Uterus (tissue), 4 donors: Measurements from ENCODE around the gene PCK2. TPM values are rescaled to one million over a fixed set of nuclear protein-coding genes. Genes with fewer than 3 reads are reported as not detected.

Source experiments
- DNase-seq, 2 donors: peaks; one replicate each; pipeline ENCODE4 v3.0.0-alpha.2; 2019 to 2020
- H3K27ac ChIP-seq, 2 donors: fragments of 200-600 bp; sonication (generic); 1 replicate in 1 of 2; 2 replicates in 1 of 2; pipeline ENCODE4 v1.5.1; 2016 to 2018
- H3K27me3 ChIP-seq, 2 donors: fragments of 200-600 bp; sonication (generic); one replicate each; pipeline ENCODE4 v1.5.1; 2018 to 2019; ENCODE audit warnings: control low read depth in 1 of 2
- H3K36me3 ChIP-seq, 2 donors: fragments of 200-600 bp; sonication (generic); one replicate each; pipeline ENCODE4 v1.5.1; 2019; ENCODE audit warnings: control low read depth in 1 of 2
- H3K4me1 ChIP-seq, 2 donors: fragments of 200-600 bp; sonication (generic); one replicate each; pipeline ENCODE4 v1.5.1; 2018 to 2019; ENCODE audit warnings: control low read depth in 1 of 2
- H3K4me3 ChIP-seq, 2 donors: fragments of 200-600 bp; sonication (generic); 1 replicate in 1 of 2; 2 replicates in 1 of 2; pipeline ENCODE4 v1.5.1; 2018 to 2019; ENCODE audit warnings: mild to moderate bottlenecking in 1 of 2
- H3K9me3 ChIP-seq, 2 donors: fragments of 200-600 bp; sonication (generic); one replicate each; pipeline ENCODE4 v1.5.1; 2019; ENCODE audit warnings: control low read depth in 1 of 2
- POLR2A ChIP-seq, 2 donors: fragments of 450-650 bp; IDR thresholded peaks; one replicate each; pipeline ENCODE4 v1.6.1; 2016; ENCODE audit warnings: antibody characterized with exemption in 2 of 2, mild to moderate bottlenecking in 1 of 2, moderate library complexity in 1 of 2
- intact Hi-C: fragments of 100-400 bp; cut with DNase I; formaldehyde crosslinking; loops from one replicate; pipeline ENCODE4 v1.15.1; 2023; ENCODE audit warnings: low total_unique reads
- total RNA-seq, 4 donors: library from RNA; depleted of rRNA in 3 of 4; stranded (reverse); fragments of >200 nt in 3 of 4; gene quantifications; one replicate each; pipeline versions ENCODE4 v1.1.0 to v1.2.4, GENCODE V29; 2014 to 2023
- TF ChIP-seq, protein P1 (sequence below), 4 experiments: fragments of 200-600 bp in 2 of 4; fragments of 450-650 bp in 2 of 4; sonication (generic) in 2 of 4; IDR thresholded peaks; one replicate each; pipeline ENCODE4 v1.5.1; 2016 to 2019; ENCODE audit warnings: antibody characterized with exemption in 4 of 4, mild to moderate bottlenecking in 2 of 4, moderate library complexity in 1 of 4
- donor health status: DM: yes; HTN: yes; CAD: no.

PCK2 gene
- total RNA-seq, 4 donors from 2014 or later: 13.1 to 19.4 (median 15.1) TPM; not detected in 1

DNA sequence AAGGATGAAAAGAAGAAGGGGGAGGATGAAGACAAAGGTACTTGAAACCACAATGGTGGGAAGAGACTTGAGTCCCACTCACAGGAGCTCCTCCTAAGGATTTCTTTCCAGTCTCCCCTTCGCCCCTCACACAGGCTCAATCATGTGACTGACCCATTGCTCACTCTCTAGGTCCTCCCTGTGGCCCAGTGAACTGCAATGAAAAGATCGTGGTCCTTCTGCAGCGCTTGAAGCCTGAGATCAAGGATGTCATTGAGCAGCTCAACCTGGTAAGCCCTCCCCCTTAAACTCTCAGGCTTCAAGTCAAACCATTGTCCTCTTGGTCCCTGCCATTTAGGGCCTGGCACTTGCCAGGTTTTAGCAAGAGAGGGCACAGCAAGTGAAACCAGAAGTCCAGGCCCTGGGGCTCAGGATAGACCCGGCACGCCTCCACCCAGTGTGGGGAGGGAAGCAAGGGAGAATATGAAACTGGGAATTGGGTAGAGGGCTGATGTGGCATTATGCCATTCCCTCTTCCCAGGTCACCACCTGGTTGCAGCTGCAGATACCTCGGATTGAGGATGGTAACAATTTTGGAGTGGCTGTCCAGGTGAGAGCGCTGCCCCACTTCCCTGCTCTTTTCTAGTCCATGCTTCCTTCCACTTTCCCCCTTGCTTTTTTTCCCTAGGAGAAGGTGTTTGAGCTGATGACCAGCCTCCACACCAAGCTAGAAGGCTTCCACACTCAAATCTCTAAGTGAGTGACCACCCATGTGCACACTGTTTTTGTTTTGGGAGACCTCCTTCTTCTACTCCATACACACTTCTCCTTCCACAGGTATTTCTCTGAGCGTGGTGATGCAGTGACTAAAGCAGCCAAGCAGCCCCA, 43.7 kb downstream of the PCK2 start:
- no peak for DNase-seq
- Histone ChIP-seq H3K4me1 (peaks cover 4 to 7% of the 10 kb centered on the region in 2 donors), H3K36me3 (no peaks in the 10 kb centered on the region), H3K27me3 (no peaks in the 10 kb centered on the region), H3K27ac (peak overlapping the region; percentile 90 to 95), H3K9me3 (no peaks in the 10 kb centered on the region), H3K4me3 (no peak overlapping the region)
- intact Hi-C loops: no loop called here
- no peak for TF ChIP-seq POLR2A (IDR thresholded peaks at IDR 0.05)
- TF ChIP-seq, protein P1, sequence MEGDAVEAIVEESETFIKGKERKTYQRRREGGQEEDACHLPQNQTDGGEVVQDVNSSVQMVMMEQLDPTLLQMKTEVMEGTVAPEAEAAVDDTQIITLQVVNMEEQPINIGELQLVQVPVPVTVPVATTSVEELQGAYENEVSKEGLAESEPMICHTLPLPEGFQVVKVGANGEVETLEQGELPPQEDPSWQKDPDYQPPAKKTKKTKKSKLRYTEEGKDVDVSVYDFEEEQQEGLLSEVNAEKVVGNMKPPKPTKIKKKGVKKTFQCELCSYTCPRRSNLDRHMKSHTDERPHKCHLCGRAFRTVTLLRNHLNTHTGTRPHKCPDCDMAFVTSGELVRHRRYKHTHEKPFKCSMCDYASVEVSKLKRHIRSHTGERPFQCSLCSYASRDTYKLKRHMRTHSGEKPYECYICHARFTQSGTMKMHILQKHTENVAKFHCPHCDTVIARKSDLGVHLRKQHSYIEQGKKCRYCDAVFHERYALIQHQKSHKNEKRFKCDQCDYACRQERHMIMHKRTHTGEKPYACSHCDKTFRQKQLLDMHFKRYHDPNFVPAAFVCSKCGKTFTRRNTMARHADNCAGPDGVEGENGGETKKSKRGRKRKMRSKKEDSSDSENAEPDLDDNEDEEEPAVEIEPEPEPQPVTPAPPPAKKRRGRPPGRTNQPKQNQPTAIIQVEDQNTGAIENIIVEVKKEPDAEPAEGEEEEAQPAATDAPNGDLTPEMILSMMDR (IDR thresholded peaks at IDR 0.05): no peak

GRCh38 chr14:24138396-24139271, 44.5 kb downstream of the PCK2 start:
- no peak for DNase-seq

GRCh38 chr14:24139272-24139934, 45.3 kb downstream of the PCK2 start:
- H3K27ac ChIP-seq: peak overlapping the region in 1 of 2 donors; percentile 27
- DNase-seq: no peak
- TF ChIP-seq, protein P1 (IDR thresholded peaks at IDR 0.05): no peak
- TF ChIP-seq POLR2A (IDR thresholded peaks at IDR 0.05): no peak
- intact Hi-C loops: no loop called here
- no peaks in the 10 kb centered on the region for H3K9me3 ChIP-seq
- H3K4me1 ChIP-seq: peaks cover 4 to 7% of the 10 kb centered on the region in 2 donors
- H3K4me3 ChIP-seq: no peak overlapping the region
- H3K27me3 ChIP-seq: no peaks in the 10 kb centered on the region
- H3K36me3 ChIP-seq: no peaks in the 10 kb centered on the region

More at GRCh38 chr14:24138396-24139271, 44.5 kb downstream of the PCK2 start:
- no peak for TF ChIP-seq POLR2A (IDR thresholded peaks at IDR 0.05)
- TF ChIP-seq, protein P1 (IDR thresholded peaks at IDR 0.05): no peak
- no peaks in the 10 kb centered on the region for H3K27me3 ChIP-seq
- H3K27ac ChIP-seq: no peak overlapping the region
- H3K36me3 ChIP-seq: no peaks in the 10 kb centered on the region
- intact Hi-C loops: no loop called here
- peaks cover 4 to 7% of the 10 kb centered on the region in 2 donors for H3K4me1 ChIP-seq
- no peaks in the 10 kb centered on the region for H3K9me3 ChIP-seq
- no peak overlapping the region for H3K4me3 ChIP-seq

DNA sequence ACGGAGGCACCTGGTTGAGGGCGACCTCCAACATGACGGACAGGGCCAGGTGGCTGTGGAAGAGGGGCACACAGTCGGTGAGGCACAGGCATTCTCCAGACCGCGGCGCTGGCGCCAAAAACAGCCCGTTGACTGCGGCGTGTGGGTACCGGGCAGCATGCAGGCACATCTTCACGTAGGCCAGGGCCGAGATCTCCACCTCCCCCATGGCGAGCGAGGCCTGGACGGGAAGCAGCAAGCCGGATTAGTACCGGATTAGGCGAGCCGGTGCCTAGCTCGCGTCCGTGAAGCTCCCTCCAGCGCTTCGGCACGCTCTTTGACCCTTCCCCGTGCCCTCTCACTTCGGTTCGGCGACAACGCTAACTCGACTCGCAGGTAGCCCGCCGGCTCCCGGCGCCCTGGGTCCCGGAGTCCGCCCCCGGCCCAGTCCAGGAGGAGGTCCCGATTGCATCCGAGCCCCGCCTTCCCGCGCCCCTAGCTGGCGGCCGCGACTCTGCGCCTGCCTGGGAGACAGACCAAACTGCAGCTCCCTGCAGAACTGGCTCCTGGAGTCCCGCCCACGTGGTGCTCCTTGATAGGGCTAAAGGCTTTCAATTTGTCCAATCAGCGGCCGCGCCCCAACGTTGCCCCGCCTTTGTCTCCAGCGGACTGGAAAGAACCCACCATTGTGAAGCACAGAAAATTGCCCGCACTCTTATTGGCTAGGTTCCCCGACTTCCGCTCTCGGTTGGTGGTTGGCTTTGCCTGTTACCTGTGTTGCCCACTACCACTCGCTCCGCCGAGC, 47.2 kb downstream of the PCK2 start, which contains the start of gene EMC9:
TSS of gene EMC9 (minus strand) at position 495 of the 784 bp plus-strand sequence. CDS start at position 208, 287 bp downstream.
- H3K4me1 ChIP-seq: peaks cover 4 to 7% of the 10 kb centered on the region in 2 donors

More for the DNA sequence above, 47.2 kb downstream of the PCK2 start, which contains the start of gene EMC9:
- H3K36me3 ChIP-seq: no peaks in the 10 kb centered on the region
- TF ChIP-seq, protein P1 (IDR thresholded peaks at IDR 0.05): peak; percentile 41 to 81 (median 66)
- TF ChIP-seq POLR2A (IDR thresholded peaks at IDR 0.05): peak; percentile 90
- H3K4me3 ChIP-seq: peak within 1 kb of the TSS; percentile 65 to 92
- intact Hi-C loops: no loop called here
- no peaks in the 10 kb centered on the region for H3K27me3 ChIP-seq
- H3K27ac ChIP-seq: peak within 1 kb of the TSS; percentile 86 to 90
- peak; percentile 99 to 100 for DNase-seq
- H3K9me3 ChIP-seq: no peaks in the 10 kb centered on the region
